Endothelial cell (in vitro differentiated cells): ENCODE measurements around the gene DUOX1. TPM values are rescaled to one million over a fixed set of nuclear protein-coding genes. Genes with fewer than 3 reads are reported as not detected.
A peak's percentile ranks its signal among the peaks of the same experiment; 100 is the strongest.

Experiments
- DNase-seq: peaks from one replicate; pipeline ENCODE4 v3.0.0; 2021; ENCODE audit warnings: low spot score
- H3K27ac Mint-ChIP-seq: one replicate; pipeline ENCODE4 v1.8.0; 2021; ENCODE audit warnings: mixed read lengths, inconsistent platforms; ENCODE audit not compliant: unreplicated experiment
- H3K27me3 Mint-ChIP-seq: one replicate; pipeline ENCODE4 v1.8.0; 2021; ENCODE audit warnings: mild to moderate bottlenecking, moderate library complexity, mixed read lengths, inconsistent platforms; ENCODE audit not compliant: unreplicated experiment
- H3K36me3 Mint-ChIP-seq: one replicate; pipeline ENCODE4 v1.8.0; 2021; ENCODE audit warnings: mild to moderate bottlenecking, low read depth, mixed read lengths, inconsistent platforms; ENCODE audit not compliant: unreplicated experiment
- H3K4me1 Mint-ChIP-seq: one replicate; pipeline ENCODE4 v1.8.0; 2021; ENCODE audit warnings: mild to moderate bottlenecking, mixed read lengths, inconsistent platforms; ENCODE audit not compliant: unreplicated experiment
- H3K4me3 Mint-ChIP-seq: one replicate; pipeline ENCODE4 v1.8.0; 2021; ENCODE audit warnings: mild to moderate bottlenecking, mixed read lengths, inconsistent platforms; ENCODE audit not compliant: unreplicated experiment
- H3K9me3 Mint-ChIP-seq: one replicate; pipeline ENCODE4 v1.8.0; 2021; ENCODE audit warnings: mixed read lengths, inconsistent platforms; ENCODE audit not compliant: unreplicated experiment
- total RNA-seq: library from RNA; stranded (reverse); fragmentation: NEBNext Ultra II Directional; extraction: Animal tissue kit (Norgen Biotek cat#: 25700); gene quantifications from one replicate; pipeline ENCODE4 v1.2.1, GENCODE V29; 2021; ENCODE audit not compliant: unreplicated experiment
- TF ChIP-seq, protein P1 (sequence below): fragments of 200-600 bp; sonication (generic); IDR thresholded peaks from one replicate; pipeline ENCODE4 v1.5.0; 2021; ENCODE audit warnings: antibody characterized with exemption; ENCODE audit not compliant: unreplicated experiment

Gene DUOX1
- total RNA-seq, 1 donor from 2014 or later = not detected

DNA sequence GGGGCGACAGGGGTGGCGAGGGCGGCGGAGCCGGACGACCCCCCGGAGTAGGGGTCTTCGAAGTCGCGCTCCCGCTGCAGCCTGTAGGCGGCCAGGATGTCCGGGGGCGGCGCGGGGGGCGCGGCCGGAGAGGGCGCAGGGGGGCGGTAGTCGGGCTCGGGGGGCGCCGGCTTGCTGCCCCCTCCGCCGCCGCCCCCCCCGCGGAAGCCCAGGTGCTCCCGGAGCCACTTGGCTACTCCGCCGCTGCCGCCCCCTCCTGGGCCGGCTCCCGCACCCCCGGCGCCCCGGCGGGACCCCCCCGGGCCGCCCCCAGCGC, 57.7 kb downstream of the DUOX1 start:
- Mint-ChIP-seq H3K4me3 (no peak overlapping the region), H3K4me1 (peaks cover 30% of the 10 kb centered on the region), H3K36me3 (peaks cover 8% of the 10 kb centered on the region), H3K9me3 (no peaks in the 10 kb centered on the region), H3K27ac (no peak overlapping the region), H3K27me3 (peaks cover 18% of the 10 kb centered on the region)
- peak; percentile 37 for DNase-seq
- TF ChIP-seq, protein P1, sequence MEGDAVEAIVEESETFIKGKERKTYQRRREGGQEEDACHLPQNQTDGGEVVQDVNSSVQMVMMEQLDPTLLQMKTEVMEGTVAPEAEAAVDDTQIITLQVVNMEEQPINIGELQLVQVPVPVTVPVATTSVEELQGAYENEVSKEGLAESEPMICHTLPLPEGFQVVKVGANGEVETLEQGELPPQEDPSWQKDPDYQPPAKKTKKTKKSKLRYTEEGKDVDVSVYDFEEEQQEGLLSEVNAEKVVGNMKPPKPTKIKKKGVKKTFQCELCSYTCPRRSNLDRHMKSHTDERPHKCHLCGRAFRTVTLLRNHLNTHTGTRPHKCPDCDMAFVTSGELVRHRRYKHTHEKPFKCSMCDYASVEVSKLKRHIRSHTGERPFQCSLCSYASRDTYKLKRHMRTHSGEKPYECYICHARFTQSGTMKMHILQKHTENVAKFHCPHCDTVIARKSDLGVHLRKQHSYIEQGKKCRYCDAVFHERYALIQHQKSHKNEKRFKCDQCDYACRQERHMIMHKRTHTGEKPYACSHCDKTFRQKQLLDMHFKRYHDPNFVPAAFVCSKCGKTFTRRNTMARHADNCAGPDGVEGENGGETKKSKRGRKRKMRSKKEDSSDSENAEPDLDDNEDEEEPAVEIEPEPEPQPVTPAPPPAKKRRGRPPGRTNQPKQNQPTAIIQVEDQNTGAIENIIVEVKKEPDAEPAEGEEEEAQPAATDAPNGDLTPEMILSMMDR = no peak

DNA sequence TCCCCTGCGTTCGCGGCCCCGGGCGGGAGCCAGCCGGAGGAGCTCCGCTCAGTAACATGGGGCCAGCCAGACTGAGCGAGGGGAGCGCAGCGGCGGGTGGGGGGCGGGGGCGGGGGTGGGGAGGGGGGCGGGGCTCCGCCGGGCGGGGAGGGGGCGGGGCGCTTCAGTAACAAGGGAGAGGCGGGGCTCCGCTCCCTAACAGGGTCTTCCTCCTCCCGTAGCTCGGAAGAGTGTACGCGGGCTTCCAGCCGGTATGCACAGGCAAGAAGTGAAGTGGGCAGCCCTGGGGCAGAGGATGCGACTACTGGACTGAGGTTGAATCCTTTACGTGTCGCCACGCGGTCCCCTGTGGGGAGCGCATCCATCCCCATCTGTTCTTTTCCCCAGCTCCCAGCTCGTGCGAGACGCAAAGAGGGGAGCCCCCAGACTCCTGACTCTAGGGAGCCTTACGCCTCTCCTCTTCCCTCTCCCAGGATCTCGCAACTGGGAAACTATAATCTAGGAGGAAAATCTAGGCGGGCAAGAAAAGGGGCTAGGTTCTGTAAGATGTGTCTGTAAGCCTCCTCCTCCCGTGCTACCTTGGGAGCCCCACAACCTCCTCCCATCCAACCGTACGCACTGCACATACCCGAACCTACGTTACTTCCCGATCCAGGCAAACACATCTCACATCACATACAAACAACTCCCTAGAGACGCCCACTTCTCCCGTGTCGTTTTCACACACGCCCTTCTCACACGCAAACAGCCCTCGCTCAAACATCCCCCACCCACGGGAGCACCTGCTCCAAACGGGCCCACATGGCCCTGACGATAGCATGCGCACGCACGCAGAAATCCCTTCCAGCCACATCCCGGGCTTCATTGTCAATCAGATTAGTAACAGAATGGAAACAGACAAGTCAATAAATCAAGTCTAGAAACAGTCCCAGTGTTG, 58.4 kb downstream of the DUOX1 start, which contains the start of gene SHF:
Gene SHF, minus strand, starts transcription at position 73 of the 937 bp plus-strand sequence. Its CDS starts 15 bp downstream, at position 58.
- H3K27me3 Mint-ChIP-seq = peaks cover 18% of the 10 kb centered on the region
- H3K9me3 Mint-ChIP-seq = no peaks in the 10 kb centered on the region
- peak within 1 kb of the TSS; percentile 96 for H3K4me3 Mint-ChIP-seq
- DNase-seq = peak; percentile 50
- peaks cover 5% of the 10 kb centered on the region for H3K36me3 Mint-ChIP-seq
- H3K27ac Mint-ChIP-seq = peak within 1 kb of the TSS; percentile 86
- peaks cover 24% of the 10 kb centered on the region for H3K4me1 Mint-ChIP-seq
- TF ChIP-seq, protein P1 = no peak

DNA sequence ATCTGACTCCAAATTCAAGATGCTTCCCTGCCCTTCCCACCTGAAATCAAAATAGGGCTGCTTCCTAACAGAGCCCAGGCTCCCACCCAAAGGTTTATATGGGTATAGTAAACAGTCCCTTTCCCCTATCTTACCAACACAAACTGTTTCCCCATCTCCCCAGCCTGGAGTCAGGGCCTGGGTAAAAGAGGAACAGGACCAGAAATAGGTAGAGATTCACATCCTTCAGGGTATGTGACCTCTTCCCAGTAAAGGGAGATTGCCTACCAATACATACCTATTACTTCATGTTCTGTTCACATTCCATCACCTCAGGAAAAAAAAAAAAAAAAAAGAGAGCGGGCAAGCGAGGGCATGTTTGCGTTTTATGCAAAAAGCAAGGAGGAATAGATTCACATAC, 67.7 kb downstream of the DUOX1 start:
- peaks cover 15% of the 10 kb centered on the region for H3K4me1 Mint-ChIP-seq
- no peak for DNase-seq
- H3K4me3 Mint-ChIP-seq = peak overlapping the region; percentile 88
- H3K27me3 Mint-ChIP-seq = peaks cover 19% of the 10 kb centered on the region
- no peaks in the 10 kb centered on the region for H3K9me3 Mint-ChIP-seq
- TF ChIP-seq, protein P1 = no peak
- peaks cover 14% of the 10 kb centered on the region for H3K36me3 Mint-ChIP-seq
- peak overlapping the region; percentile 54 for H3K27ac Mint-ChIP-seq

DNA sequence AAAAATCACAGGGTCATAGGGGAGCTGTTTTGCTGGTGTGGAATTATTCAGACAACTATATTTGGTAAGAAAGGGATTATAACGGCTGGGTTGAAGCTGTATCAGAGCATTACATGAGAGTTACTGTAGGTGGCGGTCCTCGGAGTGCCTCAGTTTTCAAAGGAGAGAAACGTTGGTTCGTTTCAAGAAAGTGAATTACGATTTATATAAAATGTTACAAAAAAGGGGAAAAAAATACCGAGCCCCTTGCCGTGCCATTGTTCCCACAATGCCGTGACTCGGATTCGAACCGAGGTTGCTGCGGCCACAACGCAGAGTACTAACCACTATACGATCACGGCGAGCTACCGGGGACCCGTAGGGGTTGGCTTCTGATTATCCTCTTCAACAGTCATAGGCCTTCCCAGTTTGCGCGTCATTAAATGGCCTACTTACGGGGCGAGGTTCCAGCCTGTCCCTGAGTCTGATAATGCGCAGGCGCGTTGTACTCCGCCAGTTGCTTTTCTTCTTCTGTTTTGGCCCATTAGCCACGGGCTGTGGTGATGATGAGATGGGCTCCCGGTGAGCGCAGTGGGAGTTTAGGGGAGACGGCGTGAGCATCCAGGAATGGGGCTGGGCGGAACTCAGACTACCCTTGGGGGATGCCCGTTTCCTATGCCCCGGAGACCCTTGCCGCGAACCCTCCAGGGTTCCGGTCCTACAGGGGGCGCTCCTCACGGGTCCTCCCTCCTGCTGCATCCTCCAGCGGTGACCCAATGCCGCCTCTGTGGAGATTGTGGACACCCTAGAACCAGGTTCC, 68.7 kb downstream of the DUOX1 start:
- Mint-ChIP-seq H3K27me3 (peaks cover 17% of the 10 kb centered on the region), H3K27ac (peak overlapping the region; percentile 96), H3K4me3 (no peak overlapping the region), H3K9me3 (no peaks in the 10 kb centered on the region), H3K4me1 (peaks cover 15% of the 10 kb centered on the region), H3K36me3 (peaks cover 14% of the 10 kb centered on the region)
- peak; percentile 91 for DNase-seq
- TF ChIP-seq, protein P1 = peak; percentile 59
